HFFc6 (cell line): Measurements from ENCODE around the gene CLN6. TPM values are rescaled to one million over a fixed set of nuclear protein-coding genes. Genes with fewer than 3 reads are reported as not detected.
"Not testable (repeated sequence)": the region's sequence is repeated elsewhere in the genome, so short reads cannot be mapped to it uniquely, and the experiment has no call there.

Source experiments
- DNase-seq: peaks from one replicate; pipeline ENCODE4 v3.0.0-alpha.2; 2018
- H3K27ac Mint-ChIP-seq: 2 replicates; pipeline ENCODE4 v1.8.0; 2020; ENCODE audit warnings: mild to moderate bottlenecking, mixed read lengths
- H3K27me3 Mint-ChIP-seq: 2 replicates; pipeline ENCODE4 v1.8.0; 2021; ENCODE audit warnings: mild to moderate bottlenecking, moderate library complexity, mixed read lengths; ENCODE audit not compliant: insufficient read depth
- H3K36me3 Mint-ChIP-seq: 2 replicates; pipeline ENCODE4 v1.8.0; 2021; ENCODE audit warnings: low read depth, mixed read lengths
- H3K4me1 Mint-ChIP-seq: 2 replicates; pipeline ENCODE4 v1.8.0; 2020; ENCODE audit warnings: low read depth, mixed read lengths
- H3K4me3 Mint-ChIP-seq: 2 replicates; pipeline ENCODE4 v1.8.0; 2020; ENCODE audit warnings: mild to moderate bottlenecking, moderate library complexity, mixed read lengths
- H3K9me3 Mint-ChIP-seq: 2 replicates; pipeline ENCODE4 v1.8.0; 2020; ENCODE audit warnings: mild to moderate bottlenecking, mixed read lengths
- CTCF ChIP-seq: fragments of 200-600 bp; sonication (generic); IDR thresholded peaks from 2 replicates; pipeline ENCODE4 v1.5.0; 2021; ENCODE audit warnings: antibody characterized with exemption, mild to moderate bottlenecking
- total RNA-seq, 6 experiments: library from RNA; stranded (reverse); fragmentation: NEBNext Ultra II Directional; extraction: Animal tissue kit (Norgen Biotek cat#: 25700); gene quantifications; 2 replicates in 1 of 6; 3 replicates in 5 of 6; pipeline ENCODE4 v1.2.3, GENCODE V29; 2021

CLN6 gene
- total RNA-seq, 6 experiments from 2014 or later = 26.0 to 45.0 (median 37.1) TPM

- Mint-ChIP-seq H3K27ac (no peak overlapping the region), H3K27me3 (no peaks in the 10 kb centered on the region), H3K36me3 (peaks cover 27% of the 10 kb centered on the region), H3K4me3 (no peak overlapping the region), H3K9me3 (no peaks in the 10 kb centered on the region), H3K4me1 (no peaks in the 10 kb centered on the region)
- TF ChIP-seq CTCF = no peak
- no peak for DNase-seq
Measured at GRCh38 chr15:68176601-68177000, 52.9 kb downstream of the CLN6 start.

GRCh38 chr15:68175526-68175925 lies 54.0 kb downstream of the CLN6 start:
- DNase-seq = no peak
- Mint-ChIP-seq H3K4me3 (no peak overlapping the region), H3K27ac (no peak overlapping the region), H3K4me1 (no peaks in the 10 kb centered on the region), H3K9me3 (no peaks in the 10 kb centered on the region), H3K36me3 (peaks cover 20% of the 10 kb centered on the region), H3K27me3 (no peaks in the 10 kb centered on the region)
- no peak for TF ChIP-seq CTCF

GRCh38 chr15:68173119-68173518 lies 56.4 kb downstream of the CLN6 start:
- no peak overlapping the region for H3K27ac Mint-ChIP-seq
- H3K27me3 Mint-ChIP-seq = no peaks in the 10 kb centered on the region
- peaks cover 20% of the 10 kb centered on the region for H3K36me3 Mint-ChIP-seq
- no peaks in the 10 kb centered on the region for H3K9me3 Mint-ChIP-seq
- TF ChIP-seq CTCF = no peak
- no peaks in the 10 kb centered on the region for H3K4me1 Mint-ChIP-seq
- no peak overlapping the region for H3K4me3 Mint-ChIP-seq
- DNase-seq = no peak

- not testable (repeated sequence) for H3K4me3 Mint-ChIP-seq, H3K27ac Mint-ChIP-seq, H3K9me3 Mint-ChIP-seq, H3K4me1 Mint-ChIP-seq, H3K27me3 Mint-ChIP-seq, DNase-seq
- peaks cover 13% of the 10 kb centered on the region; the same call in 1 of the 2 replicates for H3K36me3 Mint-ChIP-seq
Measured at GRCh38 chr15:68172037-68172436, 57.5 kb downstream of the CLN6 start.

- H3K9me3 Mint-ChIP-seq = no peaks in the 10 kb centered on the region
- TF ChIP-seq CTCF = no peak
- DNase-seq = no peak
- H3K27me3 Mint-ChIP-seq = no peaks in the 10 kb centered on the region
- H3K36me3 Mint-ChIP-seq = peaks cover 5% of the 10 kb centered on the region; the same call in 1 of the 2 replicates
- no peak overlapping the region for H3K4me3 Mint-ChIP-seq
- H3K4me1 Mint-ChIP-seq = no peaks in the 10 kb centered on the region
- no peak overlapping the region for H3K27ac Mint-ChIP-seq
Measured at GRCh38 chr15:68166847-68167246, 62.7 kb downstream of the CLN6 start.

- Mint-ChIP-seq H3K36me3 (peaks cover 19% of the 10 kb centered on the region), H3K9me3 (no peaks in the 10 kb centered on the region), H3K4me1 (no peaks in the 10 kb centered on the region), H3K27ac (no peak overlapping the region), H3K27me3 (no peaks in the 10 kb centered on the region; the same call in 1 of the 2 replicates), H3K4me3 (no peak overlapping the region)
- no peak for DNase-seq
- no peak for TF ChIP-seq CTCF
Measured at GRCh38 chr15:68163191-68163590, 66.3 kb downstream of the CLN6 start.
